A549 (cell line): ENCODE data around the gene CILP. TPM values are rescaled to one million over a fixed set of nuclear protein-coding genes. Genes with fewer than 3 reads are reported as not detected.
A peak's percentile ranks its signal among the peaks of the same experiment; 100 is the strongest.
"Not testable (repeated sequence)": the region's sequence is repeated elsewhere in the genome, so short reads cannot be mapped to it uniquely, and the experiment has no call there.

Source experiments
- ATAC-seq, 2 experiments: fragments of 200-7000 bp in 1 of 2; fragments of >200 bp in 1 of 2; cut with Nextera tagmentation in 1 of 2; cut with Tn5 transposase in 1 of 2; 3 replicates each; pipeline versions ENCODE4 v1.8.0 to v1.9.1; 2018 to 2020; ENCODE audit warnings: mild to moderate bottlenecking in 1 of 2, moderate library complexity in 1 of 2
- CTCF ChIA-PET: fragments of 300-600 bp; sonication (Branson Sonifier 250); formaldehyde crosslinking; extraction: SDS; loops from one replicate; lab custom pipeline; 2021; ENCODE audit warnings: antibody characterized with exemption, inconsistent platforms; lab: Yijun Ruan, JAX
- POLR2A ChIA-PET: fragments of 350-600 bp; formaldehyde crosslinking; extraction: SDS; loops from one replicate; lab custom pipeline; 2021; ENCODE audit warnings: antibody characterized with exemption, inconsistent platforms; lab: Yijun Ruan, JAX
- DNase-seq, 2 experiments: peaks; one replicate each; pipeline versions ENCODE4 v3.0.0 to v3.0.0-alpha.2; 2011 to 2016; ENCODE audit warnings: low read depth in 1 of 2, low spot score in 1 of 2
- FAIRE-seq: peaks from 2 replicates; lab custom pipeline; 2011; peaks lifted over from hg19 to GRCh38; lab: Jason Lieb, UNC
- H3K27ac ChIP-seq, 2 experiments: fragments of >200 bp; sonication (Bioruptor Twin); formaldehyde crosslinking; 3 replicates each; pipeline ENCODE4 v1.5.1; 2016 to 2017
- H3K4me1 ChIP-seq: fragments of >200 bp; sonication (Bioruptor Twin); formaldehyde crosslinking; 3 replicates; pipeline ENCODE4 v1.6.1; 2016
- H3K4me2 ChIP-seq: fragments of >200 bp; sonication (Bioruptor Twin); formaldehyde crosslinking; 3 replicates; pipeline ENCODE4 v1.6.1; 2016
- H3K4me3 ChIP-seq: fragments of >200 bp; sonication (Bioruptor Twin); formaldehyde crosslinking; 3 replicates; pipeline ENCODE4 v1.5.1; 2016
- H3K9me3 ChIP-seq: fragments of >200 bp; sonication (Bioruptor Twin); formaldehyde crosslinking; 3 replicates; pipeline ENCODE4 v1.6.1; 2016
- CBX2 ChIP-seq: fragments of 200-600 bp; sonication (generic); IDR thresholded peaks from 2 replicates; pipeline ENCODE4 v1.6.1; 2016; ENCODE audit warnings: low read depth, mild to moderate bottlenecking, borderline replicate concordance
- CTCF ChIP-seq: fragments of >200 bp; sonication (Bioruptor Twin); formaldehyde crosslinking; IDR thresholded peaks from 3 replicates; pipeline ENCODE4 v1.5.1; 2016
- EHMT2 ChIP-seq: fragments of 200-600 bp; sonication (generic); IDR thresholded peaks from 2 replicates; pipeline ENCODE4 v1.6.1; 2016; ENCODE audit warnings: antibody characterized with exemption, low read depth, mild to moderate bottlenecking, moderate library complexity
- ELK1 ChIP-seq: fragments of 150-350 bp; IDR thresholded peaks from 2 replicates; pipeline ENCODE4 v1.6.1; 2014; ENCODE audit warnings: low read depth, mild to moderate bottlenecking, low read length
- EP300 ChIP-seq, 2 experiments: fragments of >200 bp; sonication (Bioruptor Twin); formaldehyde crosslinking; IDR thresholded peaks; 2 replicates in 1 of 2; 3 replicates in 1 of 2; pipeline ENCODE4 v1.6.1; 2016 to 2017
- FOSL2 ChIP-seq, 2 experiments: fragments of 450-650 bp in 1 of 2; fragments of >200 bp in 1 of 2; sonication (Bioruptor Twin) in 1 of 2; formaldehyde crosslinking; IDR thresholded peaks; 2 replicates each; pipeline versions ENCODE4 v1.5.0 to v1.6.1; 2016 to 2020; ENCODE audit warnings: mild to moderate bottlenecking in 1 of 2, moderate library complexity in 1 of 2
- FOXS1 ChIP-seq: fragments of 250-450 bp; sonication (Bioruptor Pico); IDR thresholded peaks from 2 replicates; pipeline ENCODE4 v1.5.0; 2020; ENCODE audit warnings: mild to moderate bottlenecking, moderate library complexity
- HES2 ChIP-seq: fragments of >200 bp; sonication (Bioruptor Twin); formaldehyde crosslinking; IDR thresholded peaks from 2 replicates; pipeline ENCODE4 v1.6.1; 2016
- JUN ChIP-seq, 2 experiments: fragments of >200 bp; sonication (Bioruptor Twin); formaldehyde crosslinking; IDR thresholded peaks; 2 replicates in 1 of 2; 3 replicates in 1 of 2; pipeline ENCODE4 v1.6.1; 2016 to 2017
- MAX ChIP-seq: IDR thresholded peaks from 2 replicates; pipeline ENCODE4 v1.6.1; 2012
- NPAS2 ChIP-seq: fragments of 250-450 bp; sonication (Bioruptor Pico); IDR thresholded peaks from 2 replicates; pipeline ENCODE4 v1.8.0; 2022; ENCODE audit warnings: mild to moderate bottlenecking, moderate library complexity, borderline replicate concordance
- PBX3 ChIP-seq: IDR thresholded peaks from 2 replicates; pipeline ENCODE4 v1.6.1; 2012
- POLR2A ChIP-seq: IDR thresholded peaks from 2 replicates; pipeline ENCODE4 v1.6.1; 2012; ENCODE audit warnings: mild to moderate bottlenecking, low read length
- REST ChIP-seq: fragments of 200-600 bp; sonication (generic); IDR thresholded peaks from 2 replicates; pipeline ENCODE4 v1.6.1; 2016; ENCODE audit warnings: antibody characterized with exemption, mild to moderate bottlenecking, moderate library complexity
- ZC3H11A ChIP-seq: fragments of 450-650 bp; IDR thresholded peaks from 2 replicates; pipeline ENCODE4 v1.6.1; 2014; ENCODE audit warnings: antibody characterized with exemption, mild to moderate bottlenecking
- ZSCAN20 ChIP-seq: fragments of 250-450 bp; sonication (Bioruptor Pico); IDR thresholded peaks from 2 replicates; pipeline ENCODE4 v1.8.0; 2022; ENCODE audit warnings: mild to moderate bottlenecking, moderate library complexity
- WGBS: methylation state at CpG from one replicate; pipeline ENCODE4 v1.1.6; 2017; ENCODE audit errors: missing lambda C conversion rate; 5-methylcytosine and 5-hydroxymethylcytosine counted together
- polyA plus RNA-seq, 4 experiments: library from polyadenylated mRNA; depleted of rRNA in 3 of 4; stranded (reverse); fragments of >200 nt; fragmentation: RNase III in 1 of 4; extraction: RNeasy Plus Mini Kit Qiagen cat#74134 plus additional on column Dnase treatment in 1 of 4; gene quantifications; 2 replicates in 3 of 4; 3 replicates in 1 of 4; pipeline ENCODE4 v1.2.3, GENCODE V29; 2011 to 2017

CILP gene
- polyA plus RNA-seq, 2 of the 4 experiments (the other 2 are of a cell fraction): 0.09 to 0.14 TPM

- TF ChIP-seq REST (no peak), FOXS1 (no peak), NPAS2 (no peak), POLR2A (no peak), FOSL2 (IDR thresholded peaks at IDR 0.05) (no peak), FOSL2 (CRISPR knock-in tag; IDR thresholded peaks at IDR 0.05) (no peak)
Measured at GRCh38 chr15:65183865-65184159, 27.5 kb downstream of the CILP start (continued).

- no peaks in the 10 kb centered on the region for H3K9me3 ChIP-seq
- no peak overlapping the region for H3K27ac ChIP-seq
- POLR2A ChIA-PET: no interaction called here
- FAIRE-seq (peak; percentile 65), DNase-seq (no peak), ATAC-seq (no peak)
- no peak overlapping the region for H3K4me3 ChIP-seq
- no peak for TF ChIP-seq ZSCAN20 (CRISPR knock-in tag)
- 77% methylated on average over 4 of the region's 4 CpGs for WGBS
- peaks cover 42% of the 10 kb centered on the region for H3K4me1 ChIP-seq
- CTCF ChIA-PET: interaction anchor here (0.6 to 1.8 kb wide), 5 partner anchors 22 to 687 kb away, joined by 3 to 8 read pairs (median 4); partner anchors contain the start of gene RAB11A
- peak overlapping the region; percentile 88 for H3K4me2 ChIP-seq
Measured at GRCh38 chr15:65182538-65182937, 28.7 kb downstream of the CILP start.

- not testable (repeated sequence) for H3K4me3 ChIP-seq, FAIRE-seq, H3K27ac ChIP-seq, H3K9me3 ChIP-seq, ATAC-seq, DNase-seq
- POLR2A ChIA-PET: interaction anchor here (1.1 kb wide), 1 partner anchor 123 kb away, joined by 4 read pairs; the partner anchor contains the start of gene RNU5B-1
- Histone ChIP-seq H3K4me1 (peaks cover 44% of the 10 kb centered on the region), H3K4me2 (peak overlapping the region; percentile 88; the same call in 2 of the 3 replicates)
- TF ChIP-seq ZC3H11A: peak; percentile 98
- WGBS: 93% methylated on average over 15 of the region's 15 CpGs
- CTCF ChIA-PET: interaction anchor here (0.6 to 2.3 kb wide), 6 partner anchors 22 to 687 kb away, joined by 3 to 8 read pairs (median 5); partner anchors contain the start of gene RAB11A
Measured at GRCh38 chr15:65181582-65182353, 29.5 kb downstream of the CILP start.

GRCh38 chr15:65180167-65180566 is 31.1 kb downstream of the CILP start:
- DNase-seq: no peak
- CTCF ChIA-PET: interaction anchor here (1.2 to 2.3 kb wide), 3 partner anchors 107 to 147 kb away, joined by 3 to 8 read pairs (median 3); partner anchors contain the start of gene PARP16
- 87% methylated on average over 3 of the region's 3 CpGs for WGBS

More at GRCh38 chr15:65180167-65180566, 31.1 kb downstream of the CILP start:
- TF ChIP-seq MAX: no peak
- no peak for TF ChIP-seq CBX2
- TF ChIP-seq EP300 (IDR thresholded peaks at IDR 0.05): no peak
- TF ChIP-seq JUN (IDR thresholded peaks at IDR 0.05): no peak
- no peak for TF ChIP-seq EHMT2
- no peak for TF ChIP-seq PBX3
- no peak for TF ChIP-seq POLR2A
- no peak for TF ChIP-seq FOXS1
- no peak for TF ChIP-seq CTCF
- TF ChIP-seq HES2: no peak
- TF ChIP-seq ELK1: no peak
- TF ChIP-seq, all 56 proteins: peak for 0
- no peak for FAIRE-seq
- Histone ChIP-seq H3K27ac (no peak overlapping the region), H3K4me1 (peaks cover 50% of the 10 kb centered on the region), H3K4me2 (no peak overlapping the region), H3K4me3 (no peak overlapping the region), H3K9me3 (no peaks in the 10 kb centered on the region)
- no peak for ATAC-seq
- POLR2A ChIA-PET: no interaction called here
